PC-9 (cell line): ENCODE results near the gene C2orf68.

Experiments used
- EZH2 ChIP-seq: fragments of 200-600 bp; sonication (generic); IDR thresholded peaks from 2 replicates; pipeline ENCODE4 v1.8.0; 2017; ENCODE audit warnings: antibody characterized with exemption, low read depth
- TF ChIP-seq, protein P1 (sequence below): fragments of 200-600 bp; sonication (generic); conservative IDR thresholded peaks from 2 replicates; pipeline ENCODE4 v1.6.1; 2017; ENCODE audit warnings: mixed run types, antibody characterized with exemption, mild to moderate bottlenecking, moderate library complexity

DNA sequence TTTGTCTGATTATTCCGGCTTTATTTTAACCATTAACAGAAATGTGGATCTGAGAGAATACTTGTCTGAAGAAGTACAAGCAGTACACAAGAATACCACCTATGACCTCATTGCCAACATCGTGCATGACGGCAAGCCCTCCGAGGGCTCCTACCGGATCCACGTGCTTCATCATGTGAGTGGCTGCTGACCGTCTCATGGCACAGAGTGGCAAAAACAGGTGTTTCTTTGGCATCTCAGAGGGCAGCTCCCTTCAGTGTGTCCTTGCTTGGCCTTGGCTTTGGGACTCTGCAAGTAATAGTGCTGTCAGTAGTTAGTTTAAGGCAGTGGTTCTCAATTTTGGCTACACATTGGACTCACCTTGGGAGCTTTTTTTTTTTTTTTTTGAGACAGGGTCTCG, 33.0 kb upstream of the C2orf68 start:
- TF ChIP-seq, protein P1, sequence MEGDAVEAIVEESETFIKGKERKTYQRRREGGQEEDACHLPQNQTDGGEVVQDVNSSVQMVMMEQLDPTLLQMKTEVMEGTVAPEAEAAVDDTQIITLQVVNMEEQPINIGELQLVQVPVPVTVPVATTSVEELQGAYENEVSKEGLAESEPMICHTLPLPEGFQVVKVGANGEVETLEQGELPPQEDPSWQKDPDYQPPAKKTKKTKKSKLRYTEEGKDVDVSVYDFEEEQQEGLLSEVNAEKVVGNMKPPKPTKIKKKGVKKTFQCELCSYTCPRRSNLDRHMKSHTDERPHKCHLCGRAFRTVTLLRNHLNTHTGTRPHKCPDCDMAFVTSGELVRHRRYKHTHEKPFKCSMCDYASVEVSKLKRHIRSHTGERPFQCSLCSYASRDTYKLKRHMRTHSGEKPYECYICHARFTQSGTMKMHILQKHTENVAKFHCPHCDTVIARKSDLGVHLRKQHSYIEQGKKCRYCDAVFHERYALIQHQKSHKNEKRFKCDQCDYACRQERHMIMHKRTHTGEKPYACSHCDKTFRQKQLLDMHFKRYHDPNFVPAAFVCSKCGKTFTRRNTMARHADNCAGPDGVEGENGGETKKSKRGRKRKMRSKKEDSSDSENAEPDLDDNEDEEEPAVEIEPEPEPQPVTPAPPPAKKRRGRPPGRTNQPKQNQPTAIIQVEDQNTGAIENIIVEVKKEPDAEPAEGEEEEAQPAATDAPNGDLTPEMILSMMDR = no peak
- TF ChIP-seq EZH2 = no peak
